Placental epithelial cell (primary cell): ENCODE data around the gene PABPN1. TPM values are rescaled to one million over a fixed set of nuclear protein-coding genes. Genes with fewer than 3 reads are reported as not detected.

Source experiments
- total RNA-seq: library from RNA; depleted of rRNA; stranded (reverse); fragments of >200 nt; gene quantifications from 2 replicates; pipeline ENCODE4 v1.2.3, GENCODE V29; 2012

The PABPN1 gene, protein sequence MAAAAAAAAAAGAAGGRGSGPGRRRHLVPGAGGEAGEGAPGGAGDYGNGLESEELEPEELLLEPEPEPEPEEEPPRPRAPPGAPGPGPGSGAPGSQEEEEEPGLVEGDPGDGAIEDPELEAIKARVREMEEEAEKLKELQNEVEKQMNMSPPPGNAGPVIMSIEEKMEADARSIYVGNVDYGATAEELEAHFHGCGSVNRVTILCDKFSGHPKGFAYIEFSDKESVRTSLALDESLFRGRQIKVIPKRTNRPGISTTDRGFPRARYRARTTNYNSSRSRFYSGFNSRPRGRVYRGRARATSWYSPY
- 34.1 and 58.1 TPM in 2 replicates for total RNA-seq

DNA sequence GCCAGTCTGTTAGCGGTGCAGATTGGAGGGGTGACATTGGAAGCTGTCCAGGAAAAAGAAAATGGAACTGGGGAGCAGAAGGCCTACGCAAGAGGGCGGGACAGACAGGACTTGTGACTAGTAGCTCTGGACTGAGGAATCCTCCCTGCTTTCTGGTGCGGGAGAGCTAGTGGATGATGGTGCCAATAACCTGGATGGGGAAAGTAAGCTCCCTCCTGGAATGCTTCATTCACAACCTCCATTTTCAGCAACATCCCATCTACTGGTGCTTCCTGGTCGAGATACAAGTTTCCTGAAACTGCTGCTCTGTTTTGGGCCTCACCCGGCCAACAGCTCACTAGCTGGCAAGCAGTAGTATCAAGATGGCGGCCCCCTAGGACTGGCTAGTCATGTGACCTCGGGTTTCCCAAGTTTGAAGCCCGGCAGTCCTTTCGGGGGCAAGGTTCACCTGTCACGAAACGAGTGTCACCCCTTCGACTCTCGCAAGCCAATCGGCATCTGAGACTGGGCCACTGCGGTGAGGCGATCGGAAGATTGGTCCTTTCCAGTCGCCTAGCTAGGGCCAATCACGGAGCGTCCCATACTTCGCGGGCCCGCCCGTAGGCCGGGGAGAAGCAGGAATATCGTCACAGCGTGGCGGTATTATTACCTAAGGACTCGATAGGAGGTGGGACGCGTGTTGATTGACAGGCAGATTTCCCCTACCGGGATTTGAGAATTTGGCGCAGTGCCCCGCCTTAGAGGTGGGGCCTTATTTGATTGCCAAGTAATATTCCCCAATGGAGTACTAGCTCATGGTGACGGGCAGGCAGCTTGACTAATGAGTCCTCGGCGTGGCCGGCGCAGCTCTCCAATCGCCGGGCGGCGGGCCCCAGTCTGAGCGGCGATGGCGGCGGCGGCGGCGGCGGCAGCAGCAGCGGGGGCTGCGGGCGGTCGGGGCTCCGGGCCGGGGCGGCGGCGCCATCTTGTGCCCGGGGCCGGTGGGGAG lies at the start of gene PABPN1:
TSS of gene PABPN1 (plus strand) at position 874 of the 988 bp plus-strand sequence. CDS start at position 887, 13 bp downstream.

GRCh38 chr14:23286020-23286901 lies 35.0 kb upstream of the PABPN1 start, which contains the start of gene HOMEZ:
HOMEZ (minus strand) TSS chr14:23286132; CDS start chr14:23285952, 180 bp downstream.

DNA sequence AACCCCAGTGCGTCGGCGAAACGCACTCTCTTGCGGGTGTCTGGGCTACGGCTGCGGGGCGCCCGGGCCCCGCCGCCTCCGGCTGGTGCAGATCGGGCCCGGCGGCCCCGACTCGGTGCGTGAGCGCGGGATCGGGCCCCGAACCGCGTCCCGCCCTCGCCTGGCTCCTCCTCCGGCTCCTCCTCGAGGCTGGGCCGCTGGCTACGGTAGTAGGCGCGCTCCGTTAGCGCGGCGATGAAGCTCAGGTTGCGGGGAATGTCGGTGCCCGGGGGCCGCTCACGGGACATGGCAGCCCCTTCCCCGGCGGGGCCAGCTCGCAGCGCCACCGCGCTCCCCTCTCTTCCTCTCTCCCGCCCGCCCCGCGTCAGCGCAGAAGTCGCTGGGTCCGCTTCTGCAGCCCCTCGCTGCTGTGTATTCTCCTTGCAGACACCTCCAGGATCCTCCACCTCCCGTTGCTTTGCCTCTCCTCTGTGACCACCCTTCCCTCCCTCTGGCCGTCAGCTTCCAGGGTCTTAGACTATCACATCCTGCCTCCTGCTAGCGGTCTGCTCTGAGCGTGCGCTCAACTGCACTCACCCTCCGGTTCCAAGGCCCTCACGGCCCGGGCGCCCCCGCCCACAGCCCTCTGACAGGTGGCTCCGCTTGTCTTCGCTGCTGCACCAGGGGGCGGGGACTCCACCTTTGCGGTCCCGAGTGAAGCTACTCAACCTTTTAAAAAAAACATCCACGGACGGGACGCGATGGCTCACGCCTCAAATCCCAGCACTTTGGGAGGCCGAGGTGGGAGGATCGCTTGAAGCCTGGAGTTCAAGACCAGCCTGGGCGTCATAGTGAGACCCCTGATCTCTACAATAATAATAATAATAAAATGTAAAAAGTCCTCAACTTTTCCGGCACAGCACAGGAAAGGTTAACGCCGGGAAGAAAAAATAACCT lies 18.7 kb upstream of the PABPN1 start, which contains the start of gene PPP1R3E:
TSS of gene PPP1R3E (minus strand) at position 570 of the 936 bp plus-strand sequence. CDS start at position 287, 283 bp downstream.

GRCh38 chr14:23306412-23307145 lies 14.7 kb upstream of the PABPN1 start, which contains the start of gene BCL2L2:
BCL2L2 (plus strand) TSS chr14:23306833; CDS start chr14:23307768, 935 bp downstream.

DNA sequence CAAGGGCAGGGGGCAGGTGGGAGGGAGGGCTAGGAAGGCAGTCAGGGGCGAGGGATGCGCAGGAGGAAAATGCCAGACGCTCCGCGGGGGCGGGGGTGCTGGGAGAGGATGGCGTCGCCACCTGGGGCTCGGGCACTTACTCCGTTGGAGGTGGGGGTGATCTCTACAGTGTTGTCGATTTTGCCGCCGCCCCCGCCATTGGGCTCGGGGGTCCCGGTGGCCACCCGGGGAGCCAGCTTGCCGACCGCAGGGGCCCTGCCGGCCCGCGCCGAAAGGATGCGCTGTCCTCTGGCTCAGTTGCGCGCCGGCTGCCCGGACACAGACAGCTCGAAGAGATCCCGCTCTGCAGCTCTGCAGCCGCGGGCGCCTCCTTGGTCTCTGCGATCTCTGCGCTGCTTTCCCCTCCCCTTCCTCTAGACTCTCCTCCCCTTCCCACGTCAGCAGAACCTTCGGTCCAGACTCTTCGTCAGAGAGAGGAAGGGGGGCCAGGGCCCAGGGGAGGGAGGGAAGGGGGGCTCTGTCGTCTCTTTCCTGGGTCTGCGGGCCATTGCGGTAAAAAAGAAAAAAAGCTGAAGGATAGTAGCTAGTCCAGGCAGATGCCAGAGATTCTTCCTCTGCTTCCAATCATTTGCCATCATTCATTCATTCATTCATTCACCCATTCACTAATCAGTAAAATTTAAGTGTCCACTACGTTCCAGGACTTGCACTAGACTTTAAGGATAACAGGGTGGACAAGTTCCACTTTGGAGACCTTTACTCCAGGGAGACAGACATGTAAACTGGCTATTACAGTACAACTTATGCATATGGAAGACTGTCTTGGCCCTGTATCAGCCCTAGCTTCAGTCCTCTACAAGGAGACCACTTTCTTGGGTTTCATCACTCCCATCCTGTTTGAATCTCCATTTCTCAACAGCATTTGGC lies 31.5 kb downstream of the PABPN1 start, which contains the start of gene SLC22A17:
TSS of gene SLC22A17 (minus strand) at position 382 of the 927 bp plus-strand sequence.

GRCh38 chr14:23365036-23365731 lies 43.9 kb downstream of the PABPN1 start, which contains the start of gene EFS:
EFS (minus strand) TSS chr14:23365172; CDS start chr14:23365025, 147 bp downstream.

DNA sequence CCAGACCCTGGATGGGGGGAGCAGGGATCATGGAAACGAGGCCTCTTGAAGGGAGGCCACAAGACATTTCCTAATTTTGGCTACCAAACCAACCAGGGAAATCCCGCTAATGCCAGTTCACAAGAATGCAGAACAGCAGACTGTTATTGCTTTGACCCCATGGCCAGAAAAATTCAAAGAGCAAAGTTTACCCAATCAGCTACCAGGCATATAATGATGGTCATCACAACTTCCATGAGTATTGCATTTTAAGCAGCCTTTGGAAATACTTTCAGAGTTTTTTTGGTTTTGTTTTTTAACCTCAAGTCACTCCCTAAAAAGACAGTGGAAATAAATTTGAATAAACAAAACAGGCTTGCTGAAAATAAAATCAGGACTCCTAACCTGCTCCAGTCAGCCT lies 51.3 kb downstream of the PABPN1 start, which contains the start of gene IL25:
TSS of gene IL25 (plus strand) at position 301 of the 400 bp plus-strand sequence.

Other genes with a start within 250 kb of the PABPN1 start
- 77.8 and 103 TPM in 2 replicates for gene ACIN1, start 226.3 kb upstream of the PABPN1 start, total RNA-seq
- gene C14orf119, start 226.0 kb upstream of the PABPN1 start, total RNA-seq: 32.4 and 34.2 TPM in 2 replicates
- not detected in 2 replicates for gene CIROP, start 216.5 kb upstream of the PABPN1 start, total RNA-seq
- not detected in 2 replicates for gene CEBPE, start 202.2 kb upstream of the PABPN1 start, total RNA-seq
- gene SLC7A8, start 137.8 kb upstream of the PABPN1 start, total RNA-seq: 12.2 and 12.7 TPM in 2 replicates
- gene RNF212B, start 83.5 kb upstream of the PABPN1 start, total RNA-seq: not detected in 2 replicates
- 9.4 and 12.6 TPM in 2 replicates for gene HOMEZ, start 35.3 kb upstream of the PABPN1 start, total RNA-seq
- 3.9 and 8.2 TPM in 2 replicates for gene PPP1R3E, start 18.6 kb upstream of the PABPN1 start, total RNA-seq
- gene BCL2L2, start 14.6 kb upstream of the PABPN1 start, total RNA-seq: 9.8 and 12.6 TPM in 2 replicates
- 22.0 and 46.3 TPM in 2 replicates for gene SLC22A17, start 31.4 kb downstream of the PABPN1 start, total RNA-seq
- 41.6 and 43.8 TPM in 2 replicates for gene EFS, start 43.7 kb downstream of the PABPN1 start, total RNA-seq
- gene IL25, start 51.4 kb downstream of the PABPN1 start, total RNA-seq: not detected in 2 replicates
- gene CMTM5, start 55.6 kb downstream of the PABPN1 start, total RNA-seq: not detected in 2 replicates
- not detected in 2 replicates for gene MYH6, start 86.8 kb downstream of the PABPN1 start, total RNA-seq
- not detected in 2 replicates for gene MYH7, start 114.2 kb downstream of the PABPN1 start, total RNA-seq
- gene NGDN, start 148.2 kb downstream of the PABPN1 start, total RNA-seq: 35.2 and 36.5 TPM in 2 replicates
- 0.39 TPM in 1 of 2 replicates, not detected in the other for gene ZFHX2, start 230.3 kb downstream of the PABPN1 start, total RNA-seq
- gene THTPA, start 234.8 kb downstream of the PABPN1 start, total RNA-seq: 8.7 and 15.3 TPM in 2 replicates
- 107 and 122 TPM in 2 replicates for gene AP1G2, start 246.3 kb downstream of the PABPN1 start, total RNA-seq